GM12865 (cell line): ENCODE results near the gene SGF29.
A peak's percentile ranks its signal among the peaks of the same experiment; 100 is the strongest.

Experiments
- DNase-seq: peaks from one replicate; pipeline ENCODE4 v3.0.0; 2010; ENCODE audit warnings: low read depth
- H3K4me3 ChIP-seq: 2 replicates; pipeline ENCODE4 v1.5.1; 2011; ENCODE audit warnings: mild to moderate bottlenecking, low read depth, low read length, control low read depth
- CTCF ChIP-seq: IDR thresholded peaks from 2 replicates; pipeline ENCODE4 v1.5.1; 2011; ENCODE audit warnings: low read length, control low read depth, low read depth, inconsistent platforms; ENCODE audit not compliant: insufficient read depth; ENCODE audit errors: missing control alignments

Gene SGF29

GRCh38 chr16:28553776-28554633, at the start of gene SGF29:
SGF29 (plus strand) TSS chr16:28553920; CDS start chr16:28581070, 27,150 bp downstream.
- peak; percentile 27 for TF ChIP-seq CTCF
- peak; percentile 96 for DNase-seq

GRCh38 chr16:28504707-28505404, 48.9 kb upstream of the SGF29 start:
- DNase-seq = no peak
- no peak overlapping the region for H3K4me3 ChIP-seq
- TF ChIP-seq CTCF = no peak

More at GRCh38 chr16:28553776-28554633, at the start of gene SGF29:
- H3K4me3 ChIP-seq = peak within 1 kb of the TSS; percentile 73

- no peak for TF ChIP-seq CTCF
- DNase-seq = no peak
- H3K4me3 ChIP-seq = no peak overlapping the region
These were observed 48.1 kb upstream of the SGF29 start for GRCh38 chr16:28505489-28506137.

- TF ChIP-seq CTCF = no peak
- no peak for DNase-seq
- no peak overlapping the region for H3K4me3 ChIP-seq
These were observed 42.7 kb upstream of the SGF29 start for GRCh38 chr16:28511031-28511430.

GRCh38 chr16:28511801-28512789, 41.6 kb upstream of the SGF29 start:
- no peak overlapping the region for H3K4me3 ChIP-seq
- TF ChIP-seq CTCF = no peak
- DNase-seq = no peak
